Uterus (tissue), 4 donors: ENCODE results near the gene UGT2B10. TPM values are rescaled to one million over a fixed set of nuclear protein-coding genes. Genes with fewer than 3 reads are reported as not detected.

Experiments used
- small RNA-seq: library from RNA; depleted of rRNA; stranded (forward); fragments of <200 nt; gene quantifications from one replicate; pipeline ENCODE3, GENCODE V24; 2016
- total RNA-seq, 4 donors: library from RNA; depleted of rRNA in 3 of 4; stranded (reverse); fragments of >200 nt in 3 of 4; gene quantifications; one replicate each; pipeline versions ENCODE4 v1.1.0 to v1.2.4, GENCODE V29; 2014 to 2023
- donor health status: DM: yes; HTN: yes; CAD: no.

The UGT2B10 gene
- total RNA-seq, 4 donors from 2014 or later, result not detected

Small RNA genes lying within 50 kb of the gene (small RNA-seq; reads per million reads assigned to genes)
- not detected for gene AC021146.4
- gene AC021146.9, result not detected

Other genes starting within 250 kb of the UGT2B10 start
- 1 to 10 TPM in 1 of 4 donors, not detected in 3; 1.2 TPM for gene UGT2B17, start 239.7 kb upstream of the UGT2B10 start, total RNA-seq
- gene UGT2B15, start 145.3 kb upstream of the UGT2B10 start, total RNA-seq, result not detected
- not detected for gene UGT2A3, start 135.8 kb downstream of the UGT2B10 start, total RNA-seq